HepG2 (cell line): ENCODE results near the gene SLC25A11. TPM values are rescaled to one million over a fixed set of nuclear protein-coding genes. Genes with fewer than 3 reads are reported as not detected.

Experiments
- BHLHE40 ChIP-seq: IDR thresholded peaks from 2 replicates; pipeline ENCODE4 v1.6.1; 2011; ENCODE audit warnings: low read length, improper control_type of control experiment
- FOXP1 ChIP-seq, 2 experiments: fragments of 450-650 bp in 1 of 2; IDR thresholded peaks; 2 replicates each; pipeline ENCODE4 v1.6.1; 2017 to 2018; ENCODE audit warnings: antibody characterized with exemption in 1 of 2
- RFX3 ChIP-seq: IDR thresholded peaks from 2 replicates; pipeline ENCODE4 v1.6.1; 2016; ENCODE audit warnings: missing biosample characterization, missing genetic modification reagents
- YEATS4 ChIP-seq: sonication (generic); formaldehyde crosslinking; IDR thresholded peaks from 2 replicates; pipeline ENCODE4 v1.4.0; 2020; ENCODE audit warnings: missing genetic modification reagents, borderline replicate concordance
- ZFP41 ChIP-seq: sonication (generic); formaldehyde crosslinking; IDR thresholded peaks from 2 replicates; pipeline ENCODE4 v1.4.0; 2020; ENCODE audit warnings: mild to moderate bottlenecking, missing genetic modification reagents, borderline replicate concordance
- ZNF260 ChIP-seq: sonication (generic); formaldehyde crosslinking; IDR thresholded peaks from 2 replicates; pipeline ENCODE4 v1.4.0; 2020; ENCODE audit warnings: missing genetic modification reagents, low read depth, mild to moderate bottlenecking, borderline replicate concordance
- ZNF720 ChIP-seq: sonication (generic); formaldehyde crosslinking; IDR thresholded peaks from 2 replicates; pipeline ENCODE4 v1.4.0; 2020; ENCODE audit warnings: missing genetic modification reagents
- ZNF816 ChIP-seq: sonication (generic); formaldehyde crosslinking; IDR thresholded peaks from 2 replicates; pipeline ENCODE4 v1.8.0; 2022; ENCODE audit warnings: missing genetic modification reagents, mild to moderate bottlenecking, borderline replicate concordance
- polyA plus RNA-seq, 8 experiments: library from polyadenylated mRNA; depleted of rRNA in 3 of 8; stranded (reverse) in 7 of 8; unstranded in 1 of 8; fragments of >200 nt; fragmentation: Illumina TruSeq in 4 of 8; extraction: Trizol in 4 of 8; gene quantifications; 2 replicates each; pipeline versions ENCODE4 v1.2.1 to v1.2.3, GENCODE V29; 2011 to 2016; ENCODE audit warnings: low read depth in 4 of 8, missing spikeins in 1 of 8, mixed read lengths in 1 of 8; ENCODE audit not compliant: insufficient read depth in 1 of 8
- total RNA-seq, 5 experiments: library from RNA; depleted of rRNA; stranded (reverse); fragments of >200 nt; fragmentation: Illumina TruSeq; extraction: Trizol; gene quantifications; 2 replicates each; pipeline ENCODE4 v1.2.3, GENCODE V29; 2016; ENCODE audit warnings: low read depth in 1 of 5
- TF ChIP-seq, protein P1 (sequence below): IDR thresholded peaks from 2 replicates; pipeline ENCODE4 v1.6.1; 2012; ENCODE audit warnings: low read depth, low read length, improper control_type of control experiment
- TF ChIP-seq, protein P2 (sequence below): sonication (generic); formaldehyde crosslinking; IDR thresholded peaks from 2 replicates; pipeline ENCODE4 v1.4.0; 2020; ENCODE audit warnings: mild to moderate bottlenecking, missing genetic modification reagents
- TF ChIP-seq, protein P3 (sequence below): sonication (generic); formaldehyde crosslinking; IDR thresholded peaks from 2 replicates; pipeline ENCODE4 v1.5.0; 2020; ENCODE audit warnings: missing genetic modification reagents
- TF ChIP-seq, protein P4 (sequence below): sonication (generic); formaldehyde crosslinking; IDR thresholded peaks from 2 replicates; pipeline ENCODE4 v1.4.0; 2020; ENCODE audit warnings: missing genetic modification reagents
- TF ChIP-seq, protein P5 (sequence below): sonication (generic); formaldehyde crosslinking; conservative IDR thresholded peaks from 2 replicates; pipeline ENCODE4 v1.4.0; 2020; ENCODE audit warnings: mild to moderate bottlenecking, missing genetic modification reagents, moderate library complexity

The SLC25A11 gene
- total and polyA plus RNA-seq, 2 of the 13 experiments (the other 11 are each of a cell fraction or from before 2014, with no cell fraction given) = 35.4 to 47.2 TPM

DNA sequence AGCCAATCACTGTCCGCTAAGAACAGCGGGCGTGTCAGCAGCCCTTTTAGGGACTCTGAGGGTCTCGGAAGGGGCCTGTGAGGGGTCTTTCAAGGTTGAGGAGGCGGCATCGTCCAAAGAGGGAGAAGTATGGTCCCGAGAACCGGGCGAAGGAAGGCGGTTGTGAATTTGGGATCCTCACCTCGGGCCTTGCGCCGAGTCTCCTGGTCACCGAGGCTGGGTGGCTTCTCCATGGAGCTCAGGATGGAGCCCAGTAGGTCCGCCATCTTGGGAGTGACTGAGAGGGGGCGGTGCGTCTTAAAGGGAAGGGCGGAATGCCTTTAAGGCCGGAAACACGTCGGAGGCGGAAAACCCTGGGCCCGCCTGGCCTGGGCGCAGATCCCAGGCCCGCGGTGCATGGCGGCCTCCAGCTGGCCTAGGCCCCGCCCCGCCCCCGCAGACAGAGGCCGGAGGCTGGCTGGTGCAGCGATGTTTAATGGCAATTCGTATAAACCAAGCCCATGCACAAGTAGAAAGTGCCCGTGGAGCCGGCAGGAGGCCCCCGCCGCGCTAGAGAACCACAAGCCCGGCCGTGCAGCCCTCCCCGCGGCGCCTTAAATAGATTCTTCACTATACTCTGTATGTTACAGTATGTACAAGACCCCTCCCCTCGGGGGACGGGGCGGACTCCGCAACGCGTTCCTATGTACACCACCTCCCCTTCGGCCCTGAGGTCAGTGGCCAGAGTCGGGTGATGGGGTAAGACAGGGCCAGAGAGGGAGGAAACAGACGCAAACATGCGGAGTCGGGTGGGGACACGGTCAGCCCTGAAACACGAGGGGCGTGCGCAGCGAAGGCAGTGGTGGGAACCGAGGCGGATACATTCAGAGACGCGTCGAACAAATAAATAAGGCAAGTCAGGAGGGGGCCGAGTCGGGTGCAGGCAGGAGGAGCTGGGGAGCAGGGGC lies 28.0 kb upstream of the SLC25A11 start, which contains the start of gene SPAG7 (continued):
- TF ChIP-seq, protein P1, sequence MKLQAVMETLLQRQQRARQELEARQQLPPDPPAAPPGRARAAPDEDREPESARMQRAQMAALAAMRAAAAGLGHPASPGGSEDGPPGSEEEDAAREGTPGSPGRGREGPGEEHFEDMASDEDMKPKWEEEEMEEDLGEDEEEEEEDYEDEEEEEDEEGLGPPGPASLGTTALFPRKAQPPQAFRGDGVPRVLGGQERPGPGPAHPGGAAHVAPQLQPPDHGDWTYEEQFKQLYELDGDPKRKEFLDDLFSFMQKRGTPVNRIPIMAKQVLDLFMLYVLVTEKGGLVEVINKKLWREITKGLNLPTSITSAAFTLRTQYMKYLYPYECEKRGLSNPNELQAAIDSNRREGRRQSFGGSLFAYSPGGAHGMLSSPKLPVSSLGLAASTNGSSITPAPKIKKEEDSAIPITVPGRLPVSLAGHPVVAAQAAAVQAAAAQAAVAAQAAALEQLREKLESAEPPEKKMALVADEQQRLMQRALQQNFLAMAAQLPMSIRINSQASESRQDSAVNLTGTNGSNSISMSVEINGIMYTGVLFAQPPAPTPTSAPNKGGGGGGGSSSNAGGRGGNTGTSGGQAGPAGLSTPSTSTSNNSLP = no peak
- TF ChIP-seq BHLHE40 = no peak
- TF ChIP-seq ZFP41 (CRISPR knock-in tag) = no peak; the same call in none of the 2 replicates
- TF ChIP-seq ZNF816 (CRISPR knock-in tag) = no peak
- TF ChIP-seq ZNF720 (CRISPR knock-in tag) = no peak
- no peak for TF ChIP-seq ZNF260 (CRISPR knock-in tag)
- TF ChIP-seq, protein P2, sequence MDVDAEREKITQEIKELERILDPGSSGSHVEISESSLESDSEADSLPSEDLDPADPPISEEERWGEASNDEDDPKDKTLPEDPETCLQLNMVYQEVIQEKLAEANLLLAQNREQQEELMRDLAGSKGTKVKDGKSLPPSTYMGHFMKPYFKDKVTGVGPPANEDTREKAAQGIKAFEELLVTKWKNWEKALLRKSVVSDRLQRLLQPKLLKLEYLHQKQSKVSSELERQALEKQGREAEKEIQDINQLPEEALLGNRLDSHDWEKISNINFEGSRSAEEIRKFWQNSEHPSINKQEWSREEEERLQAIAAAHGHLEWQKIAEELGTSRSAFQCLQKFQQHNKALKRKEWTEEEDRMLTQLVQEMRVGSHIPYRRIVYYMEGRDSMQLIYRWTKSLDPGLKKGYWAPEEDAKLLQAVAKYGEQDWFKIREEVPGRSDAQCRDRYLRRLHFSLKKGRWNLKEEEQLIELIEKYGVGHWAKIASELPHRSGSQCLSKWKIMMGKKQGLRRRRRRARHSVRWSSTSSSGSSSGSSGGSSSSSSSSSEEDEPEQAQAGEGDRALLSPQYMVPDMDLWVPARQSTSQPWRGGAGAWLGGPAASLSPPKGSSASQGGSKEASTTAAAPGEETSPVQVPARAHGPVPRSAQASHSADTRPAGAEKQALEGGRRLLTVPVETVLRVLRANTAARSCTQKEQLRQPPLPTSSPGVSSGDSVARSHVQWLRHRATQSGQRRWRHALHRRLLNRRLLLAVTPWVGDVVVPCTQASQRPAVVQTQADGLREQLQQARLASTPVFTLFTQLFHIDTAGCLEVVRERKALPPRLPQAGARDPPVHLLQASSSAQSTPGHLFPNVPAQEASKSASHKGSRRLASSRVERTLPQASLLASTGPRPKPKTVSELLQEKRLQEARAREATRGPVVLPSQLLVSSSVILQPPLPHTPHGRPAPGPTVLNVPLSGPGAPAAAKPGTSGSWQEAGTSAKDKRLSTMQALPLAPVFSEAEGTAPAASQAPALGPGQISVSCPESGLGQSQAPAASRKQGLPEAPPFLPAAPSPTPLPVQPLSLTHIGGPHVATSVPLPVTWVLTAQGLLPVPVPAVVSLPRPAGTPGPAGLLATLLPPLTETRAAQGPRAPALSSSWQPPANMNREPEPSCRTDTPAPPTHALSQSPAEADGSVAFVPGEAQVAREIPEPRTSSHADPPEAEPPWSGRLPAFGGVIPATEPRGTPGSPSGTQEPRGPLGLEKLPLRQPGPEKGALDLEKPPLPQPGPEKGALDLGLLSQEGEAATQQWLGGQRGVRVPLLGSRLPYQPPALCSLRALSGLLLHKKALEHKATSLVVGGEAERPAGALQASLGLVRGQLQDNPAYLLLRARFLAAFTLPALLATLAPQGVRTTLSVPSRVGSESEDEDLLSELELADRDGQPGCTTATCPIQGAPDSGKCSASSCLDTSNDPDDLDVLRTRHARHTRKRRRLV (CRISPR knock-in tag) = no peak
- TF ChIP-seq, protein P3, sequence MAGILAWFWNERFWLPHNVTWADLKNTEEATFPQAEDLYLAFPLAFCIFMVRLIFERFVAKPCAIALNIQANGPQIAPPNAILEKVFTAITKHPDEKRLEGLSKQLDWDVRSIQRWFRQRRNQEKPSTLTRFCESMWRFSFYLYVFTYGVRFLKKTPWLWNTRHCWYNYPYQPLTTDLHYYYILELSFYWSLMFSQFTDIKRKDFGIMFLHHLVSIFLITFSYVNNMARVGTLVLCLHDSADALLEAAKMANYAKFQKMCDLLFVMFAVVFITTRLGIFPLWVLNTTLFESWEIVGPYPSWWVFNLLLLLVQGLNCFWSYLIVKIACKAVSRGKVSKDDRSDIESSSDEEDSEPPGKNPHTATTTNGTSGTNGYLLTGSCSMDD (CRISPR knock-in tag) = no peak
- TF ChIP-seq, protein P4, sequence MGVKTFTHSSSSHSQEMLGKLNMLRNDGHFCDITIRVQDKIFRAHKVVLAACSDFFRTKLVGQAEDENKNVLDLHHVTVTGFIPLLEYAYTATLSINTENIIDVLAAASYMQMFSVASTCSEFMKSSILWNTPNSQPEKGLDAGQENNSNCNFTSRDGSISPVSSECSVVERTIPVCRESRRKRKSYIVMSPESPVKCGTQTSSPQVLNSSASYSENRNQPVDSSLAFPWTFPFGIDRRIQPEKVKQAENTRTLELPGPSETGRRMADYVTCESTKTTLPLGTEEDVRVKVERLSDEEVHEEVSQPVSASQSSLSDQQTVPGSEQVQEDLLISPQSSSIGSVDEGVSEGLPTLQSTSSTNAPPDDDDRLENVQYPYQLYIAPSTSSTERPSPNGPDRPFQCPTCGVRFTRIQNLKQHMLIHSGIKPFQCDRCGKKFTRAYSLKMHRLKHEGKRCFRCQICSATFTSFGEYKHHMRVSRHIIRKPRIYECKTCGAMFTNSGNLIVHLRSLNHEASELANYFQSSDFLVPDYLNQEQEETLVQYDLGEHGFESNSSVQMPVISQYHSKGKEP (CRISPR knock-in tag) = no peak
- no peak for TF ChIP-seq RFX3
- TF ChIP-seq FOXP1 (IDR thresholded peaks at IDR 0.05) = no peak
- no peak for TF ChIP-seq FOXP1 (CRISPR knock-in tag; IDR thresholded peaks at IDR 0.05)
- TF ChIP-seq, protein P5, sequence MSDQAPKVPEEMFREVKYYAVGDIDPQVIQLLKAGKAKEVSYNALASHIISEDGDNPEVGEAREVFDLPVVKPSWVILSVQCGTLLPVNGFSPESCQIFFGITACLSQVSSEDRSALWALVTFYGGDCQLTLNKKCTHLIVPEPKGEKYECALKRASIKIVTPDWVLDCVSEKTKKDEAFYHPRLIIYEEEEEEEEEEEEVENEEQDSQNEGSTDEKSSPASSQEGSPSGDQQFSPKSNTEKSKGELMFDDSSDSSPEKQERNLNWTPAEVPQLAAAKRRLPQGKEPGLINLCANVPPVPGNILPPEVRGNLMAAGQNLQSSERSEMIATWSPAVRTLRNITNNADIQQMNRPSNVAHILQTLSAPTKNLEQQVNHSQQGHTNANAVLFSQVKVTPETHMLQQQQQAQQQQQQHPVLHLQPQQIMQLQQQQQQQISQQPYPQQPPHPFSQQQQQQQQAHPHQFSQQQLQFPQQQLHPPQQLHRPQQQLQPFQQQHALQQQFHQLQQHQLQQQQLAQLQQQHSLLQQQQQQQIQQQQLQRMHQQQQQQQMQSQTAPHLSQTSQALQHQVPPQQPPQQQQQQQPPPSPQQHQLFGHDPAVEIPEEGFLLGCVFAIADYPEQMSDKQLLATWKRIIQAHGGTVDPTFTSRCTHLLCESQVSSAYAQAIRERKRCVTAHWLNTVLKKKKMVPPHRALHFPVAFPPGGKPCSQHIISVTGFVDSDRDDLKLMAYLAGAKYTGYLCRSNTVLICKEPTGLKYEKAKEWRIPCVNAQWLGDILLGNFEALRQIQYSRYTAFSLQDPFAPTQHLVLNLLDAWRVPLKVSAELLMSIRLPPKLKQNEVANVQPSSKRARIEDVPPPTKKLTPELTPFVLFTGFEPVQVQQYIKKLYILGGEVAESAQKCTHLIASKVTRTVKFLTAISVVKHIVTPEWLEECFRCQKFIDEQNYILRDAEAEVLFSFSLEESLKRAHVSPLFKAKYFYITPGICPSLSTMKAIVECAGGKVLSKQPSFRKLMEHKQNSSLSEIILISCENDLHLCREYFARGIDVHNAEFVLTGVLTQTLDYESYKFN (CRISPR knock-in tag) = no peak; the same call in 1 of the 2 replicates
- TF ChIP-seq YEATS4 (CRISPR knock-in tag) = peak; percentile 81; the same call in 1 of the 2 replicates
